ENCODE measurements around the gene MYD88.

Gene MYD88

GRCh38 chr3:38165722-38166387 lies 27.4 kb downstream of the MYD88 start:
- no peak for DNase-seq (ENCODE audit: low read depth)

GRCh38 chr3:38167591-38167990 lies 29.1 kb downstream of the MYD88 start:
- DNase-seq (ENCODE audit: low read depth) = no peak

GRCh38 chr3:38168151-38169026 lies 29.9 kb downstream of the MYD88 start:
- no peak for DNase-seq (ENCODE audit: low read depth)

- no peak for DNase-seq (ENCODE audit: low read depth)
Measured at GRCh38 chr3:38169027-38169317, 30.5 kb downstream of the MYD88 start.

GRCh38 chr3:38170722-38171121 lies 32.3 kb downstream of the MYD88 start:
- DNase-seq (ENCODE audit: low read depth) = no peak

- DNase-seq (ENCODE audit: low read depth) = no peak
Measured at GRCh38 chr3:38171622-38172021, 33.2 kb downstream of the MYD88 start.

GRCh38 chr3:38173834-38174418 lies 35.5 kb downstream of the MYD88 start:
- DNase-seq (ENCODE audit: low read depth) = no peak

- no peak for DNase-seq (ENCODE audit: low read depth)
Measured at GRCh38 chr3:38177181-38177580, 38.7 kb downstream of the MYD88 start.

GRCh38 chr3:38186781-38187180 lies 48.3 kb downstream of the MYD88 start:
- no peak for DNase-seq (ENCODE audit: low read depth)

GRCh38 chr3:38190481-38190881 lies 52.0 kb downstream of the MYD88 start:
- no peak for DNase-seq (ENCODE audit: low read depth)
